ENCODE data around the gene SCN5A.
"Not testable (repeated sequence)": the region's sequence is repeated elsewhere in the genome, so short reads cannot be mapped to it uniquely, and the experiment has no call there.

Gene SCN5A

GRCh38 chr3:38578551-38578950, 70.9 kb downstream of the SCN5A start:
- DNase-seq (ENCODE audit: low read depth in 3 of 3) = no peak

GRCh38 chr3:38578081-38578475, 71.4 kb downstream of the SCN5A start:
- DNase-seq (ENCODE audit: low read depth in 3 of 3) = no peak

GRCh38 chr3:38577371-38578080, 72.0 kb downstream of the SCN5A start:
- no peak for DNase-seq (ENCODE audit: low read depth in 3 of 3)

GRCh38 chr3:38576526-38577370, 72.7 kb downstream of the SCN5A start:
- no peak for DNase-seq (ENCODE audit: low read depth in 3 of 3)

GRCh38 chr3:38576131-38576525, 73.4 kb downstream of the SCN5A start:
- DNase-seq (ENCODE audit: low read depth in 3 of 3) = no peak

- no peak for DNase-seq (ENCODE audit: low read depth in 3 of 3)
Measured at GRCh38 chr3:38575279-38575843, 74.1 kb downstream of the SCN5A start.

GRCh38 chr3:38574411-38575278, 74.8 kb downstream of the SCN5A start:
- DNase-seq (ENCODE audit: low read depth in 3 of 3) = no peak

- DNase-seq (ENCODE audit: low read depth in 3 of 3) = no peak
Measured at GRCh38 chr3:38573556-38573955, 75.9 kb downstream of the SCN5A start.

GRCh38 chr3:38573111-38573510, 76.4 kb downstream of the SCN5A start:
- no peak for DNase-seq (ENCODE audit: low read depth in 3 of 3)

- no peak for DNase-seq (ENCODE audit: low read depth in 3 of 3)
Measured at GRCh38 chr3:38567498-38567897, 82.0 kb downstream of the SCN5A start.

- not testable (repeated sequence) for DNase-seq (ENCODE audit: low read depth in 3 of 3)
Measured at GRCh38 chr3:38566794-38567193, 82.7 kb downstream of the SCN5A start.

GRCh38 chr3:38566215-38566528, 83.3 kb downstream of the SCN5A start:
- no peak for DNase-seq (ENCODE audit: low read depth in 3 of 3)

- no peak for DNase-seq (ENCODE audit: low read depth in 3 of 3)
Measured at GRCh38 chr3:38565339-38566214, 83.9 kb downstream of the SCN5A start.

GRCh38 chr3:38564631-38565338, 84.7 kb downstream of the SCN5A start:
- DNase-seq (ENCODE audit: low read depth in 3 of 3) = no peak

GRCh38 chr3:38563886-38564270, 85.6 kb downstream of the SCN5A start:
- no peak for DNase-seq (ENCODE audit: low read depth in 3 of 3)

- DNase-seq (ENCODE audit: low read depth in 3 of 3) = no peak
Measured at GRCh38 chr3:38563070-38563885, 86.2 kb downstream of the SCN5A start.

- no peak for DNase-seq (ENCODE audit: low read depth in 3 of 3)
Measured at GRCh38 chr3:38562467-38562925, 87.0 kb downstream of the SCN5A start.

GRCh38 chr3:38561746-38562466, 87.6 kb downstream of the SCN5A start:
- DNase-seq (ENCODE audit: low read depth in 3 of 3) = no peak
